DND-41 (cell line): ENCODE results near the gene OLFM3.

Source experiments
- ATAC-seq: fragments of 200-7000 bp; cut with Tn5 transposase; 3 replicates; pipeline ENCODE4 v1.9.1; 2021; ENCODE audit warnings: low read depth; ENCODE audit not compliant: insufficient read depth
- DNase-seq: peaks from one replicate; pipeline ENCODE4 v3.0.0-alpha.2; 2020
- H2AFZ ChIP-seq: 2 replicates; pipeline ENCODE4 v1.6.0; 2012; ENCODE audit warnings: low read depth, low read length
- H3K27ac ChIP-seq: 2 replicates; pipeline ENCODE4 v1.5.1; 2012; ENCODE audit warnings: low read length, inconsistent platforms
- H3K27me3 ChIP-seq: fragments of 200-600 bp; sonication (generic); 2 replicates; pipeline ENCODE4 v1.6.0; 2012; ENCODE audit warnings: low read length, mild to moderate bottlenecking, inconsistent platforms; ENCODE audit not compliant: insufficient read depth, poor library complexity
- H3K36me3 ChIP-seq: 2 replicates; pipeline ENCODE4 v1.5.1; 2012; ENCODE audit warnings: low read length, inconsistent platforms; ENCODE audit not compliant: insufficient read depth
- H3K4me1 ChIP-seq: 2 replicates; pipeline ENCODE4 v1.5.1; 2012; ENCODE audit warnings: mild to moderate bottlenecking, low read length; ENCODE audit not compliant: insufficient read depth
- H3K4me2 ChIP-seq: 2 replicates; pipeline ENCODE4 v1.6.0; 2012; ENCODE audit warnings: mild to moderate bottlenecking, moderate library complexity, low read length, inconsistent platforms; ENCODE audit not compliant: insufficient read depth
- H3K4me3 ChIP-seq, 2 experiments: fragments of 200-600 bp in 1 of 2; shearing (Covaris generic) in 1 of 2; 2 replicates each; pipeline ENCODE4 v1.5.1; 2012 to 2016; ENCODE audit warnings: inconsistent platforms in 2 of 2, low read length in 2 of 2, mild to moderate bottlenecking in 2 of 2, low read depth in 1 of 2, moderate library complexity in 1 of 2
- H3K79me2 ChIP-seq: 2 replicates; pipeline ENCODE4 v1.6.0; 2012; ENCODE audit warnings: low read length, inconsistent platforms; ENCODE audit not compliant: insufficient read depth
- H3K9ac ChIP-seq: 2 replicates; pipeline ENCODE4 v1.6.0; 2012; ENCODE audit warnings: low read depth, mild to moderate bottlenecking, inconsistent platforms, low read length, moderate library complexity
- H3K9me3 ChIP-seq: 2 replicates; pipeline ENCODE4 v1.5.1; 2012; ENCODE audit warnings: low read length, moderate library complexity, mild to moderate bottlenecking, inconsistent platforms; ENCODE audit not compliant: insufficient read depth, severe bottlenecking
- H4K20me1 ChIP-seq: 2 replicates; pipeline ENCODE4 v1.6.0; 2012; ENCODE audit warnings: low read length; ENCODE audit not compliant: insufficient read depth
- CTCF ChIP-seq: IDR thresholded peaks from 2 replicates; pipeline ENCODE4 v1.5.1; 2012; ENCODE audit warnings: borderline replicate concordance, low read length, moderate library complexity, mild to moderate bottlenecking; ENCODE audit not compliant: poor library complexity, severe bottlenecking; ENCODE audit errors: extremely low read depth
- EZH2 ChIP-seq: IDR thresholded peaks from 3 replicates; pipeline ENCODE4 v1.6.1; 2012; ENCODE audit warnings: borderline replicate concordance, low read depth, mild to moderate bottlenecking, moderate library complexity, low read length, inconsistent platforms; ENCODE audit not compliant: severe bottlenecking

OLFM3 gene

GRCh38 chr1:101841824-101842223, 154.9 kb downstream of the OLFM3 start:
- H3K36me3 ChIP-seq, result no peaks in the 10 kb centered on the region
- H3K9me3 ChIP-seq, result no peaks in the 10 kb centered on the region
- H3K79me2 ChIP-seq, result no peaks in the 10 kb centered on the region
- ATAC-seq (no peak), DNase-seq (no peak)
- TF ChIP-seq CTCF (no peak), EZH2 (no peak)
- no peak overlapping the region for H3K4me3 ChIP-seq
- H3K4me1 ChIP-seq, result no peaks in the 10 kb centered on the region
- H2AFZ ChIP-seq, result no peak overlapping the region
- no peaks in the 10 kb centered on the region for H3K27me3 ChIP-seq
- H4K20me1 ChIP-seq, result no peaks in the 10 kb centered on the region
- H3K4me2 ChIP-seq, result no peak overlapping the region
- no peak overlapping the region for H3K9ac ChIP-seq
- H3K27ac ChIP-seq, result no peak overlapping the region

DNA sequence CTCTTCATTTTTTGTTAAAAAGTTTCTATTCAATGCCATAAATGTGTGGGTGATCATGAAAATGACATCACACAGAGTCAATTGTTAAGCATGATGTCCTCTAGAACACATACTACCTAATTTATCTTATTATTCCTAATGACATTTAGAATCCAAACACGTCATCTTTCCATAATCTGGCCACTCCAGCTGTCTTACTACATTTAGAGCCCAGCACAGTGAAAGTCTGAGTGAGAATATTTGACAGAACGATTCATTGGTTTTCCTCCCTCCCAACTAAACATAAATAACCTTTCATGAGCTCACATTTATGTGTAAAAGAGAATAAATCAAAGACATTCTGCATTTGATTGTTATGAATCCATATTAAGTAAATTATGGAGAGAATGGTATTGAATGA, 160.7 kb downstream of the OLFM3 start:
- Histone ChIP-seq H4K20me1 (no peaks in the 10 kb centered on the region), H3K27me3 (no peaks in the 10 kb centered on the region), H3K27ac (no peak overlapping the region), H3K9me3 (no peaks in the 10 kb centered on the region), H3K36me3 (no peaks in the 10 kb centered on the region), H3K4me1 (no peaks in the 10 kb centered on the region), H3K9ac (no peak overlapping the region), H3K4me2 (no peak overlapping the region), H3K4me3 (no peak overlapping the region), H2AFZ (no peak overlapping the region), H3K79me2 (no peaks in the 10 kb centered on the region)
- no peak for TF ChIP-seq EZH2
- no peak for TF ChIP-seq CTCF
- ATAC-seq, result no peak
- DNase-seq, result no peak

- Histone ChIP-seq H3K79me2 (no peaks in the 10 kb centered on the region), H3K4me1 (no peaks in the 10 kb centered on the region), H3K27ac (no peak overlapping the region), H4K20me1 (no peaks in the 10 kb centered on the region), H3K4me3 (no peak overlapping the region), H3K9me3 (no peaks in the 10 kb centered on the region), H3K27me3 (no peaks in the 10 kb centered on the region), H3K36me3 (no peaks in the 10 kb centered on the region), H3K4me2 (no peak overlapping the region), H2AFZ (no peak overlapping the region), H3K9ac (no peak overlapping the region)
- no peak for TF ChIP-seq CTCF
- TF ChIP-seq EZH2, result no peak
- DNase-seq (no peak), ATAC-seq (no peak)
These were observed 163.4 kb downstream of the OLFM3 start for GRCh38 chr1:101833312-101833711.

DNA sequence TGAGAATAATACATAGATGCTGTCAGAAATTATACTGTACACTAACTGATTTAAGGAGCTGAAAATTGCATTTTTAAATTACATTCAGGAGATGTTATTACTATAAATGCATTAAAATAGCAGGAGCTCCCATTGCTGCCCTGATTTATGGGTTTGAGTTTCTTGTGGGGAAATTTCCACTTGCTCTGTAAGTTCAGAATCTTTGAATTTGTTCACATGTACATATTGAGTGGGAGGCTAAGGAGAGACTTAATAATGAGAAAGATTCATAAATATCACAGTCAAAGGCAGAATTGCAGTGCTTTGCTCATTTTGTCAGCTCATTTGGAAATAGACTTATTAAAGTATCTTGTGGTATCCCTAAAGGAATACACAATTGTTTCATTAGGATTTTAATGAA, 170.3 kb downstream of the OLFM3 start:
- no peak overlapping the region for H3K27ac ChIP-seq
- no peaks in the 10 kb centered on the region for H4K20me1 ChIP-seq
- H3K9ac ChIP-seq, result no peak overlapping the region
- H3K4me3 ChIP-seq, result no peak overlapping the region
- no peak for TF ChIP-seq EZH2
- no peak for TF ChIP-seq CTCF
- H3K27me3 ChIP-seq, result no peaks in the 10 kb centered on the region
- H3K79me2 ChIP-seq, result no peaks in the 10 kb centered on the region
- H3K4me2 ChIP-seq, result no peak overlapping the region
- no peaks in the 10 kb centered on the region for H3K36me3 ChIP-seq
- no peaks in the 10 kb centered on the region for H3K4me1 ChIP-seq
- H3K9me3 ChIP-seq, result no peaks in the 10 kb centered on the region
- DNase-seq, result no peak
- no peak overlapping the region for H2AFZ ChIP-seq
- ATAC-seq, result no peak
